Measurements from ENCODE around the gene FPGT.

The FPGT gene

DNA sequence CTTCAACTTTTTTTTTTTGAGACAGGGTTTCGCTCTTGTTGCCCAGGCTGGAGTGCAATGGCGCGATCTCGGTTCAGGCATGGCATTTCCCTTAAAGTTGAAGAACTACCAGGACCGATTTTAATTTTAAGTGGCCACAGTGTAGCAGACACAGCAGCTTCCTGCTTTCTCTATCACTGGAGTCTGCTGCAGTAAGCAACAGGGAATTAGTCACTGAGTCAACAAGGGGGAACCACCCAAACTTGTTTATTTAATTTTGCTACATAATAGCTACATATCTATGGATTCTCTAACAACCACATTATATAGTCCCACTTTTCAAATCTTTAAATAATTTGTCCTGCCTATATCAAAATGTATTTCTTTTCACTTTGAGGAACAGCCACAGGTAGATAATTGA, 24.7 kb downstream of the FPGT start:
- no peak overlapping the region for H2BK12ac ChIP-seq (ENCODE audit: low read length)
- H3K36me3 ChIP-seq (replicated peaks in 1 of 2; ENCODE audit: control insufficient read depth in 2 of 2, insufficient read depth in 2 of 2, low read length in 2 of 2) = no peaks in the 10 kb centered on the region
- H3K23ac ChIP-seq (ENCODE audit: low read depth, low read length, poor library complexity) = no peak overlapping the region
- H2AK5ac ChIP-seq (ENCODE audit: low read depth, low read length) = no peak overlapping the region
- no peaks in the 10 kb centered on the region for H3K27me3 ChIP-seq (ENCODE audit: control insufficient read depth in 3 of 3, insufficient read depth in 3 of 3, low read depth in 1 of 3, low read length in 3 of 3)
- no peak overlapping the region for H3K14ac ChIP-seq (ENCODE audit: low read length)
- H3K4me3 ChIP-seq (ENCODE audit: low read length in 2 of 2) = no peak overlapping the region
- H2AFZ ChIP-seq (ENCODE audit: low read length) = no peak overlapping the region
- WGBS, 2 donors (ENCODE audit: extremely low coverage in 2 of 2, insufficient read length in 2 of 2, insufficient replicate concordance in 1 of 2) = no CpG with 5 or more reads among the region's 5 CpGs
- no peak overlapping the region for H4K91ac ChIP-seq (ENCODE audit: low read depth, low read length, poor library complexity)
- H3K27ac ChIP-seq (replicated peaks; ENCODE audit: low read length) = no peak overlapping the region
- no peak overlapping the region for H2BK15ac ChIP-seq (ENCODE audit: low read length)
- no peak overlapping the region for H4K8ac ChIP-seq (ENCODE audit: low read depth, low read length)
- H3K9ac ChIP-seq (ENCODE audit: low read depth, low read length, poor library complexity) = no peak overlapping the region
- no peak overlapping the region for H2BK120ac ChIP-seq (ENCODE audit: low read depth, low read length)
- H3K79me1 ChIP-seq (ENCODE audit: low read depth, low read length) = no peaks in the 10 kb centered on the region
- no peak overlapping the region for H3K18ac ChIP-seq (ENCODE audit: low read length)
- DNase-seq (ENCODE audit: low spot score) = no peak
- no peaks in the 10 kb centered on the region for H3K9me3 ChIP-seq (replicated peaks in 1 of 2; ENCODE audit: control insufficient read depth in 2 of 2, insufficient read depth in 1 of 2, low read depth in 1 of 2, low read length in 2 of 2)
- no peak overlapping the region for H3K4me2 ChIP-seq (ENCODE audit: insufficient read depth, low read length, poor library complexity, severe bottlenecking)
- no peak overlapping the region for H2BK5ac ChIP-seq (ENCODE audit: low read length)
- no peak overlapping the region for H3K4ac ChIP-seq (ENCODE audit: low read length)
- H3K4me1 ChIP-seq (ENCODE audit: control insufficient read depth in 2 of 2, insufficient read depth in 1 of 2, low read depth in 1 of 2, low read length in 2 of 2) = no peaks in the 10 kb centered on the region

DNA sequence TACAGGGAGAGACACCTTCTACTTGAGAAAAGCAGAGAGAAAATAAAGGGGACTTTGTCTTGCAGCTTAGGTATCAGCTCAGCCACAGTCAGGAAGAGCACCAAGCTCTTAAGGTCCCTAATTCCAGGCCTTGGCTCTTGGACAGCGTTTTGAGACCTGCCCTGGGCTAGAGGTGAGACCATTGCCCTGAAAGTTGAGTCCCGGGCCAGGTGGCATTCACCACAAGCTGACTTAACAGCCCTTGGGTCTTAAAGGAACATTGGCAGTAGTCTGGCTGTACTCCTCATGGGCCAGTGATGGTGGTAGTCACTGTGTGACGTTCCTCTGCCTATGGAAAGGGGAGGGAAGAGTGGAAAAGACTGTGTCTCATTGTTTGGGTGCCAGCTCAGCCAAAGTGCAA, 25.4 kb downstream of the FPGT start:
- Histone ChIP-seq H2AFZ (ENCODE audit: low read length) (no peak overlapping the region), H2AK5ac (ENCODE audit: low read depth, low read length) (no peak overlapping the region), H3K79me1 (ENCODE audit: low read depth, low read length) (no peaks in the 10 kb centered on the region), H3K4me3 (ENCODE audit: low read length in 2 of 2) (no peak overlapping the region), H3K9me3 (replicated peaks in 1 of 2; ENCODE audit: control insufficient read depth in 2 of 2, insufficient read depth in 1 of 2, low read depth in 1 of 2, low read length in 2 of 2) (no peaks in the 10 kb centered on the region), H2BK15ac (ENCODE audit: low read length) (no peak overlapping the region), H2BK120ac (ENCODE audit: low read depth, low read length) (no peak overlapping the region), H4K8ac (ENCODE audit: low read depth, low read length) (no peak overlapping the region), H3K4me2 (ENCODE audit: insufficient read depth, low read length, poor library complexity, severe bottlenecking) (no peak overlapping the region), H2BK12ac (ENCODE audit: low read length) (no peak overlapping the region), H3K4ac (ENCODE audit: low read length) (no peak overlapping the region), H3K23ac (ENCODE audit: low read depth, low read length, poor library complexity) (no peak overlapping the region), H3K4me1 (ENCODE audit: control insufficient read depth in 2 of 2, insufficient read depth in 1 of 2, low read depth in 1 of 2, low read length in 2 of 2) (no peaks in the 10 kb centered on the region), H3K14ac (ENCODE audit: low read length) (no peak overlapping the region), H4K91ac (ENCODE audit: low read depth, low read length, poor library complexity) (no peak overlapping the region), H3K18ac (ENCODE audit: low read length) (no peak overlapping the region), H3K27ac (replicated peaks; ENCODE audit: low read length) (no peak overlapping the region), H3K27me3 (ENCODE audit: control insufficient read depth in 3 of 3, insufficient read depth in 3 of 3, low read depth in 1 of 3, low read length in 3 of 3) (no peaks in the 10 kb centered on the region), H3K36me3 (replicated peaks in 1 of 2; ENCODE audit: control insufficient read depth in 2 of 2, insufficient read depth in 2 of 2, low read length in 2 of 2) (no peaks in the 10 kb centered on the region), H3K9ac (ENCODE audit: low read depth, low read length, poor library complexity) (no peak overlapping the region), H2BK5ac (ENCODE audit: low read length) (no peak overlapping the region)
- no peak for DNase-seq (ENCODE audit: low spot score)
- no CpG with 5 or more reads among the region's 3 CpGs for WGBS, 2 donors (ENCODE audit: extremely low coverage in 2 of 2, insufficient read length in 2 of 2, insufficient replicate concordance in 1 of 2)

DNA sequence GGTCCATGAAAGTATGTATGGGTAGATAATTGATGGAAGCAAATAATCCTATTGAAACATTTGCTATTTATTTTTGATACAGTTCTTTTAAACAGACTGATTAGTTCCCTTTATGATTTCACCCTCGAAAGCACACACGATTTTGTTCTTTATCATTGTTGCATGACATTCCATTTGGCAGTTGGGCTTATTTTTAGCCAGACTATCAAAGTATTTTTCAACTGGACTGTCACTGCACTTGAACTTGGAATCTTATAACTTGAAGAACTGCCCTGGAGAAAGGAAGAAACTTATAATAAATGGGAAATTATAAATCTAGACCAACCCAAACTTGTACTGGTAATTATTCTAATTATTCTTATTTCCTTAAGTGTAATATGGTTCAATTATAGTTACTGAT, 37.1 kb downstream of the FPGT start, which contains the start of gene TNNI3K:
Gene TNNI3K (plus strand): TSS at position 235 of the 400 bp plus-strand sequence. CDS start 65 bp downstream, at position 300.
- Histone ChIP-seq H2AK5ac (ENCODE audit: low read depth, low read length) (no peak within 1 kb of the TSS), H2BK15ac (ENCODE audit: low read length) (no peak within 1 kb of the TSS), H3K4ac (ENCODE audit: low read length) (no peak within 1 kb of the TSS), H2BK12ac (ENCODE audit: low read length) (no peak within 1 kb of the TSS), H3K4me1 (ENCODE audit: control insufficient read depth in 2 of 2, insufficient read depth in 1 of 2, low read depth in 1 of 2, low read length in 2 of 2) (no peaks in the 10 kb centered on the region), H3K23ac (ENCODE audit: low read depth, low read length, poor library complexity) (no peak within 1 kb of the TSS), H3K14ac (ENCODE audit: low read length) (no peak within 1 kb of the TSS), H2BK120ac (ENCODE audit: low read depth, low read length) (no peak within 1 kb of the TSS), H3K79me1 (ENCODE audit: low read depth, low read length) (no peaks in the 10 kb centered on the region), H4K91ac (ENCODE audit: low read depth, low read length, poor library complexity) (no peak within 1 kb of the TSS), H3K27ac (replicated peaks; ENCODE audit: low read length) (no peak within 1 kb of the TSS), H3K9ac (ENCODE audit: low read depth, low read length, poor library complexity) (no peak within 1 kb of the TSS), H3K9me3 (replicated peaks in 1 of 2; ENCODE audit: control insufficient read depth in 2 of 2, insufficient read depth in 1 of 2, low read depth in 1 of 2, low read length in 2 of 2) (peaks cover 0 to 2% of the 10 kb centered on the region in 2 donors), H3K18ac (ENCODE audit: low read length) (no peak within 1 kb of the TSS), H3K4me2 (ENCODE audit: insufficient read depth, low read length, poor library complexity, severe bottlenecking) (no peak within 1 kb of the TSS), H4K8ac (ENCODE audit: low read depth, low read length) (no peak within 1 kb of the TSS), H2AFZ (ENCODE audit: low read length) (no peak within 1 kb of the TSS), H3K36me3 (replicated peaks in 1 of 2; ENCODE audit: control insufficient read depth in 2 of 2, insufficient read depth in 2 of 2, low read length in 2 of 2) (no peaks in the 10 kb centered on the region), H3K4me3 (ENCODE audit: low read length in 2 of 2) (no peak within 1 kb of the TSS), H2BK5ac (ENCODE audit: low read length) (no peak within 1 kb of the TSS), H3K27me3 (ENCODE audit: control insufficient read depth in 3 of 3, insufficient read depth in 3 of 3, low read depth in 1 of 3, low read length in 3 of 3) (no peaks in the 10 kb centered on the region)
- no CpG with 5 or more reads among the region's 2 CpGs for WGBS, 2 donors (ENCODE audit: extremely low coverage in 2 of 2, insufficient read length in 2 of 2, insufficient replicate concordance in 1 of 2)
- DNase-seq (ENCODE audit: low spot score) = no peak

DNA sequence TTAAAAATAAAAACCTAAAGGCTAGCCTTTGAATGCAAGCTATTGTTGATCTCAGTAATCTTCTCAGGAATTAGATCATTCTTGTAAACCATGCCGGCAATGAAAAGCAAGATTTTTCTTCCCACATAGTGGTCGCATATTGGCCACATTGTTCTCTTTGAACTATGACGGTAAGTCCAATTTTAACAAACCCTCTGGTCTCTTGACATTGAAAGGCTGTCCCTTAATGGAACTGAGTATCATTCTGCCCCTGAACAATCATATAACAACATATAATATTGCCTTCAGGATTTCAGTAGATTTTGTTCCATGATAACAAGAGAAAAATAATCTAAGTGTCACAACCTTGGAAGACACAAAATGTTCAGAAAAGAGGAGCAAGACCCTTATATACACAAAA, 38.4 kb downstream of the FPGT start:
- H3K4me3 ChIP-seq (ENCODE audit: low read length in 2 of 2) = no peak overlapping the region

More for the DNA sequence above, 38.4 kb downstream of the FPGT start:
- H3K9ac ChIP-seq (ENCODE audit: low read depth, low read length, poor library complexity) = no peak overlapping the region
- H3K4ac ChIP-seq (ENCODE audit: low read length) = no peak overlapping the region
- H3K36me3 ChIP-seq (replicated peaks in 1 of 2; ENCODE audit: control insufficient read depth in 2 of 2, insufficient read depth in 2 of 2, low read length in 2 of 2) = no peaks in the 10 kb centered on the region
- no peak overlapping the region for H4K91ac ChIP-seq (ENCODE audit: low read depth, low read length, poor library complexity)
- H4K8ac ChIP-seq (ENCODE audit: low read depth, low read length) = no peak overlapping the region
- H2BK15ac ChIP-seq (ENCODE audit: low read length) = no peak overlapping the region
- DNase-seq (ENCODE audit: low spot score) = no peak
- no peaks in the 10 kb centered on the region for H3K27me3 ChIP-seq (ENCODE audit: control insufficient read depth in 3 of 3, insufficient read depth in 3 of 3, low read depth in 1 of 3, low read length in 3 of 3)
- peaks cover 0 to 2% of the 10 kb centered on the region in 2 donors for H3K9me3 ChIP-seq (replicated peaks in 1 of 2; ENCODE audit: control insufficient read depth in 2 of 2, insufficient read depth in 1 of 2, low read depth in 1 of 2, low read length in 2 of 2)
- no peak overlapping the region for H2AFZ ChIP-seq (ENCODE audit: low read length)
- no peak overlapping the region for H2AK5ac ChIP-seq (ENCODE audit: low read depth, low read length)
- H3K27ac ChIP-seq (replicated peaks; ENCODE audit: low read length) = no peak overlapping the region
- H2BK5ac ChIP-seq (ENCODE audit: low read length) = no peak overlapping the region
- H3K79me1 ChIP-seq (ENCODE audit: low read depth, low read length) = no peaks in the 10 kb centered on the region
- no peak overlapping the region for H3K14ac ChIP-seq (ENCODE audit: low read length)
- H3K18ac ChIP-seq (ENCODE audit: low read length) = no peak overlapping the region
- no peak overlapping the region for H2BK120ac ChIP-seq (ENCODE audit: low read depth, low read length)
- no peaks in the 10 kb centered on the region for H3K4me1 ChIP-seq (ENCODE audit: control insufficient read depth in 2 of 2, insufficient read depth in 1 of 2, low read depth in 1 of 2, low read length in 2 of 2)
- no peak overlapping the region for H3K23ac ChIP-seq (ENCODE audit: low read depth, low read length, poor library complexity)
- H2BK12ac ChIP-seq (ENCODE audit: low read length) = no peak overlapping the region
- H3K4me2 ChIP-seq (ENCODE audit: insufficient read depth, low read length, poor library complexity, severe bottlenecking) = no peak overlapping the region
- no CpG with 5 or more reads among the region's 3 CpGs for WGBS, 2 donors (ENCODE audit: extremely low coverage in 2 of 2, insufficient read length in 2 of 2, insufficient replicate concordance in 1 of 2)

Measured in neuronal stem cell (in vitro differentiated cells).